ENCODE data around the gene HHAT. TPM values are rescaled to one million over a fixed set of nuclear protein-coding genes. Genes with fewer than 3 reads are reported as not detected.

The HHAT gene
- total RNA-seq, 1 donor from 2014 or later, result 11.4 TPM

- no peaks in the 10 kb centered on the region for H3K36me3 ChIP-seq (ENCODE audit: insufficient read depth, low read length)
- no peak for FAIRE-seq
- Mint-ChIP-seq H3K4me1 (ENCODE audit: low read depth, unreplicated experiment) (peaks cover 4% of the 10 kb centered on the region), H3K27me3 (ENCODE audit: low read depth, unreplicated experiment) (peaks cover 5% of the 10 kb centered on the region), H3K4me3 (ENCODE audit: unreplicated experiment) (no peak overlapping the region), H3K9me3 (ENCODE audit: unreplicated experiment) (peaks cover 3% of the 10 kb centered on the region), H3K36me3 (ENCODE audit: low read depth, unreplicated experiment) (peaks cover 7% of the 10 kb centered on the region), H3K27ac (ENCODE audit: unreplicated experiment) (no peak overlapping the region)
- no peaks in the 10 kb centered on the region for H3K4me1 ChIP-seq (ENCODE audit: insufficient read depth, low read length)
- H3K4me2 ChIP-seq (ENCODE audit: low read length), result no peak overlapping the region
- DNase-seq (ENCODE audit: low read depth), result no peak
- no peaks in the 10 kb centered on the region for H3K79me2 ChIP-seq (ENCODE audit: insufficient read depth, low read length)
- no peaks in the 10 kb centered on the region for H3K27me3 ChIP-seq (ENCODE audit: insufficient read depth, low read length)
- H3K27ac ChIP-seq (ENCODE audit: low read depth, low read length), result no peak overlapping the region
- no peaks in the 10 kb centered on the region for H4K20me1 ChIP-seq (ENCODE audit: insufficient read depth, low read length)
- TF ChIP-seq, protein P1, sequence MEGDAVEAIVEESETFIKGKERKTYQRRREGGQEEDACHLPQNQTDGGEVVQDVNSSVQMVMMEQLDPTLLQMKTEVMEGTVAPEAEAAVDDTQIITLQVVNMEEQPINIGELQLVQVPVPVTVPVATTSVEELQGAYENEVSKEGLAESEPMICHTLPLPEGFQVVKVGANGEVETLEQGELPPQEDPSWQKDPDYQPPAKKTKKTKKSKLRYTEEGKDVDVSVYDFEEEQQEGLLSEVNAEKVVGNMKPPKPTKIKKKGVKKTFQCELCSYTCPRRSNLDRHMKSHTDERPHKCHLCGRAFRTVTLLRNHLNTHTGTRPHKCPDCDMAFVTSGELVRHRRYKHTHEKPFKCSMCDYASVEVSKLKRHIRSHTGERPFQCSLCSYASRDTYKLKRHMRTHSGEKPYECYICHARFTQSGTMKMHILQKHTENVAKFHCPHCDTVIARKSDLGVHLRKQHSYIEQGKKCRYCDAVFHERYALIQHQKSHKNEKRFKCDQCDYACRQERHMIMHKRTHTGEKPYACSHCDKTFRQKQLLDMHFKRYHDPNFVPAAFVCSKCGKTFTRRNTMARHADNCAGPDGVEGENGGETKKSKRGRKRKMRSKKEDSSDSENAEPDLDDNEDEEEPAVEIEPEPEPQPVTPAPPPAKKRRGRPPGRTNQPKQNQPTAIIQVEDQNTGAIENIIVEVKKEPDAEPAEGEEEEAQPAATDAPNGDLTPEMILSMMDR (IDR thresholded peaks at IDR 0.05; ENCODE audit: insufficient read depth, low read depth, low read length), result no peak
- TF ChIP-seq EZH2 (IDR thresholded peaks at IDR 0.05; ENCODE audit: insufficient read depth, low read length), result no peak
- no peak overlapping the region for H3K4me3 ChIP-seq (ENCODE audit: insufficient read depth, low read depth, low read length)
- no peak overlapping the region for H3K9ac ChIP-seq (ENCODE audit: low read length)
- H3K9me3 ChIP-seq (ENCODE audit: insufficient read depth, low read depth, low read length), result no peaks in the 10 kb centered on the region
- no peak overlapping the region for H2AFZ ChIP-seq (ENCODE audit: low read depth, low read length)
These were observed 293.0 kb downstream of the HHAT start for GRCh38 chr1:210621712-210622111.

DNA sequence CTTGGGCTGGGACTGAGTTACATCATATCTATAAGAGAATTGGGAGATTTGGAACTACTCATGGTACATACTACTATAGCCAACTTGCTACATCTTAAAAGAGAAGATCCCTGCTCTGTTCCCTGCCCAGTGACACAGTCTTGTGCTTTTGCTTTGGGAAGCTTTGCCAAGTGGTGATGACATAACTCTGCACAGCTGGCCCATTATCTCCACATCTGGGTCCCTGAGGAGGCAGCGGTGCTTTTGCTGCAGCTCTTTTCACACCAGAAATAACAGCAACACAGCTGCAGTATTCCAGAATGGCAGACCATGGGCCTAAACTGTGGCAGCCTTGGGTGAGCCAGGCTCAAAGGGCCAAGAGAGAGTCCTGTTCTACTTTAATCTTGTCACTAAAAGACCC lies 296.0 kb downstream of the HHAT start:
- H3K4me3 ChIP-seq (ENCODE audit: insufficient read depth, low read depth, low read length), result no peak overlapping the region
- H3K9ac ChIP-seq (ENCODE audit: low read length), result no peak overlapping the region
- no peaks in the 10 kb centered on the region for H3K9me3 ChIP-seq (ENCODE audit: insufficient read depth, low read depth, low read length)
- Mint-ChIP-seq H3K27me3 (ENCODE audit: low read depth, unreplicated experiment) (peaks cover 2% of the 10 kb centered on the region), H3K4me1 (ENCODE audit: low read depth, unreplicated experiment) (peaks cover 2% of the 10 kb centered on the region), H3K4me3 (ENCODE audit: unreplicated experiment) (no peak overlapping the region), H3K9me3 (ENCODE audit: unreplicated experiment) (peaks cover 3% of the 10 kb centered on the region), H3K36me3 (ENCODE audit: low read depth, unreplicated experiment) (peaks cover 3% of the 10 kb centered on the region), H3K27ac (ENCODE audit: unreplicated experiment) (no peak overlapping the region)
- no peaks in the 10 kb centered on the region for H3K79me2 ChIP-seq (ENCODE audit: insufficient read depth, low read length)
- H4K20me1 ChIP-seq (ENCODE audit: insufficient read depth, low read length), result no peaks in the 10 kb centered on the region
- no peaks in the 10 kb centered on the region for H3K36me3 ChIP-seq (ENCODE audit: insufficient read depth, low read length)
- TF ChIP-seq, protein P1 (IDR thresholded peaks at IDR 0.05; ENCODE audit: insufficient read depth, low read depth, low read length), result no peak
- TF ChIP-seq EZH2 (IDR thresholded peaks at IDR 0.05; ENCODE audit: insufficient read depth, low read length), result no peak
- H3K27me3 ChIP-seq (ENCODE audit: insufficient read depth, low read length), result no peaks in the 10 kb centered on the region
- no peaks in the 10 kb centered on the region for H3K4me1 ChIP-seq (ENCODE audit: insufficient read depth, low read length)
- H2AFZ ChIP-seq (ENCODE audit: low read depth, low read length), result no peak overlapping the region
- no peak overlapping the region for H3K4me2 ChIP-seq (ENCODE audit: low read length)
- H3K27ac ChIP-seq (ENCODE audit: low read depth, low read length), result no peak overlapping the region
- FAIRE-seq (no peak), DNase-seq (ENCODE audit: low read depth) (no peak)

DNA sequence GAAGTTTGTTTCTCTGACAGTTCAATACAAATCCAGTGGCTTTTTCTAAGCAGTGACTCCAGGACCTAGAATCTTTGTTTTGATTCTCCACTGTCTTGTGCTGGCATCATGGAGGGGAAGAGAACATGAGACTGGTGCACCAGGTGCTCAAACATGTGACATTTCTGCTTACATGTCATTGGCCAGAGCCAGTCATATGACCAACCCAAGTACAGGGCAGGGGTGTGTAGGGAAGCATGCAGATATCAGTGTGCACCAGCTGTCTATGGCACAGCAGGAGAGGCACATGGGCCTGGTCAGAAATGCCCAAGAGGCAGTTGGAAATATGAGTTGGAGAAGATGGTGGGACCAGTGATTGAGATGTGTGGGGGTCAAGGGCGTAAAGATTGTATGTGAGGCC lies 297.0 kb downstream of the HHAT start:
- FAIRE-seq, result no peak
- Histone ChIP-seq H3K27ac (ENCODE audit: low read depth, low read length) (no peak overlapping the region), H3K36me3 (ENCODE audit: insufficient read depth, low read length) (no peaks in the 10 kb centered on the region), H3K4me3 (ENCODE audit: insufficient read depth, low read depth, low read length) (no peak overlapping the region), H3K9ac (ENCODE audit: low read length) (no peak overlapping the region), H3K4me1 (ENCODE audit: insufficient read depth, low read length) (no peaks in the 10 kb centered on the region), H3K79me2 (ENCODE audit: insufficient read depth, low read length) (no peaks in the 10 kb centered on the region), H4K20me1 (ENCODE audit: insufficient read depth, low read length) (no peaks in the 10 kb centered on the region), H3K9me3 (ENCODE audit: insufficient read depth, low read depth, low read length) (no peaks in the 10 kb centered on the region), H3K27me3 (ENCODE audit: insufficient read depth, low read length) (no peaks in the 10 kb centered on the region), H2AFZ (ENCODE audit: low read depth, low read length) (no peak overlapping the region), H3K4me2 (ENCODE audit: low read length) (no peak overlapping the region)
- DNase-seq (ENCODE audit: low read depth), result no peak
- peaks cover 2% of the 10 kb centered on the region for H3K27me3 Mint-ChIP-seq (ENCODE audit: low read depth, unreplicated experiment)
- no peak overlapping the region for H3K4me3 Mint-ChIP-seq (ENCODE audit: unreplicated experiment)
- TF ChIP-seq EZH2 (IDR thresholded peaks at IDR 0.05; ENCODE audit: insufficient read depth, low read length), result no peak
- TF ChIP-seq, protein P1 (IDR thresholded peaks at IDR 0.05; ENCODE audit: insufficient read depth, low read depth, low read length), result no peak
- peaks cover 3% of the 10 kb centered on the region for H3K9me3 Mint-ChIP-seq (ENCODE audit: unreplicated experiment)
- peaks cover 3% of the 10 kb centered on the region for H3K36me3 Mint-ChIP-seq (ENCODE audit: low read depth, unreplicated experiment)
- no peak overlapping the region for H3K27ac Mint-ChIP-seq (ENCODE audit: unreplicated experiment)
- H3K4me1 Mint-ChIP-seq (ENCODE audit: low read depth, unreplicated experiment), result no peaks in the 10 kb centered on the region
